ENCODE data around the gene SLC25A11.
"Not testable (repeated sequence)": the region's sequence is repeated elsewhere in the genome, so short reads cannot be mapped to it uniquely, and the experiment has no call there.

Gene SLC25A11

DNA sequence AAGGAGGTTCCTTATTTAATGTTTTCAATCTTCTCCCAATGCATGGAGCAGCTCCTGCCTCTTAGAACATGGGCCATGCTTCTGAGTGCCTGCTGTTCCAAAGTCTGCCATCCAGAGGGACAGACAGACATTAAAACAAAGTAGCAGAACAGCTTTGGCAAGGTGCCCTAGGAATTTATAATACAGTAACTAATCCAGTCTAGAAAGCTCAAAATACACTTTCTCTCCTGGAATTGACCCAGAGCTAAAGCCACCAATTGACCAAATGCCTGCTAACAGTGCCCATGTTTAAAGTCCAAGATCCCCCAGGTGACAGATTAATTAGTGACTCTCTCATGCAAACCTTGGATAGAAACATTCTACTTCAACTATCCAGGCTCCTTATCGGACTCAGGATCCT is 25.9 kb downstream of the SLC25A11 start:
- no peak for DNase-seq

DNA sequence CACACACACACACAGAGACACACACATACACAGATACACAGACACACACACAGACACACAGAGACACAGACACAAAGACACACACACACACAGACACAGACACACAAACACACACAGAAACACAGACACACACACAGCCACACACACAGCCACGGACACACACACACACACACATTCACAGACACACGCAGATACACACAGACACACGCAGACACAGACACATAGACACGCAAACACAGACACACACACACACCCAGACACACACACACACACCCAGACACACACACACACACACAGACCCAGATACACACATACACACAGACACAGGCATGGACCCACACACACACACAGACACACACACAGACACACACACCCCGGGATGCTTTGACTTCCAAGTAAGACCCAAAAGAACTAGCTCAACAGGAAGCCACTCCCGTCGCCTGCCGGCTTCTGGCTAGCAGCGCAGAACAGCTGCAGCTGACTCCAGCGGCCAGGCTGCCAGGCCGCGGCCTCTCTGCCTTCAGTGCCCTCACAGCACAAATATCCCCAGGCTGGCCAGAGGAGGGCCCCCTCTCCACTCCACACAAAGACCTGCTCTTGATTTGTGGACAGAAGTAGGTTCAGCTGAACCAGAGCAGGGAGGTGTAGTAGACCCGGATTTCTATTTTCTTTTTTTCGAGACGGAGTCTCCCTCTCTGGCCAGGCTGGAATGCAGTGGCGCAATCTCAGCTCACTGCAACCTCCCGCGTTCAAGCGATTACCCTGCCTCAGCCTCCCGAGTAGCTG is 30.9 kb downstream of the SLC25A11 start:
- peak; percentile 72 for DNase-seq

DNA sequence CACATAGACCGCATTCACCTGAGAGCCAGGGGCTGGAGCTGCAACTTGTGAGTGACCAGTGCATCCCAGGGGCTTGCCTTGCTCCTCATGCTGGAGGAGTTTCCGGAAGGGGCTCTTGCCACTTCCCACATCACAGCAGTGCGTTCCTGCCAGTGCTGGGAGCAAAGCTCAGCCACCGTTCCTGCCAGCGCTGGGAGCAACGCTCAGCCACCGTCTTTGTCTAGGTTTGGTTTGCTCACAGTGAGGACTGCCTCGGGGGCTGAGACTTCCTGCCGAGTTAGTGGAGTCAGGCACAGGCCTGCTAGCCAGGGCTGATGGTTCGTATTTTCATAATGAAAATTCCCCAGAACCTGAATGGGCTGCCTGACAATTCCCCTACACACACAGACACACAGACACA is 31.5 kb downstream of the SLC25A11 start:
- no peak for DNase-seq

DNA sequence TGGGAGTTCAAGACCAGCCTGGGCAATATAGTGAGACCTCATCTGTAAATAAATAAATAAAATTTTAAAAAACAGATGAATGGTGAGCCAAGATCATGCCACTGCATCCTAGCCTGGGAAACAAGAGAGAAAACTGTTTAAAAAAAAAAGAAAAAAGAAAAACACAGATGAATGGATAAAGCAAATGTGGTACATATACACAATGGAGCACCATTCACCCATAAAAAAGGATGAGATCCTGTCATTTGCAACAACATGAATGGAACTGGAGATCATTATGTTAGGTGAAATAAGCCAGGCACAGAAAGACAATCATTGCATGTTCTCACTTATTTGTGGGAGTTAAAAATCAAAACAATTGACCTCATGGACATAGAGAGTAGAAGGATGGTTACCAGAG is 33.2 kb downstream of the SLC25A11 start:
- not testable (repeated sequence) for DNase-seq

DNA sequence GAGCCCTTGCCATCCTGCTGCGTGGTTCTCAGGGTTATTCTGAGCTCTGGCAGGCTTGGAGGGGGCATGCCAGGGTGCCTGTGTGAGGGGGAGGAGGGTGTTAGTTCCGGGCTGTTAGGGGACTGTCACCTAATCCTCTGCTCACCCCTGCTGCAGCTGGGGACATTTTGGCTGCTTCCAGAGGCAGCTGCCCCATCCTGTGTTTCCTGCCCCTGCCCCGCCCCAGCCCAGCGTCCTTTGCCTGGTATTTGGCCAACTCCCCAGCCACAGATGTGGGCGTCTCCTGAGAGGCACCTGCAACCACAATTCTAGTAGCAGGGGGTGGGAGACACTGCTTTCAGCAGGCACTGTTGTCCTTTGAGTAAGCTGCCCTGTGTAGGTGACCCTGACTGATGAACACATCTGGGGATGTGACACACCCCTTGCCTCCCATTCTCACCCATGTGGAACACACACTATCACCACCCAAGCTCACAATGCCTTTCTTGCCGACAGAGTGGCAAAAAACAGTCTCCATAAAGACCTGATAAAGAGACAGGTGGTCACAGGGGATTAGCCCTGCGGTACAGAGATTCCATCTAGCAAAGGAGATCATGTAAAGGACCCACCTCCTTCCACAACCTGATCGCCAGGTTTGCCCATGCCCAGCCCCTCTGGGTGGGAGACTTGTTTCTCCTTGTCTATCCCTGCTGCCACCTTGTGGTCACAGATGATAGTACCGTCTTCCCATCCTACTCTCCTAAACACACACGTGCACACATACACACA is 36.6 kb downstream of the SLC25A11 start, which contains the start of gene CHRNE:
TSS of gene CHRNE (minus strand) at position 48 of the 768 bp plus-strand sequence. CDS start at position 13, 35 bp downstream.
- peak; percentile 81 for DNase-seq

DNA sequence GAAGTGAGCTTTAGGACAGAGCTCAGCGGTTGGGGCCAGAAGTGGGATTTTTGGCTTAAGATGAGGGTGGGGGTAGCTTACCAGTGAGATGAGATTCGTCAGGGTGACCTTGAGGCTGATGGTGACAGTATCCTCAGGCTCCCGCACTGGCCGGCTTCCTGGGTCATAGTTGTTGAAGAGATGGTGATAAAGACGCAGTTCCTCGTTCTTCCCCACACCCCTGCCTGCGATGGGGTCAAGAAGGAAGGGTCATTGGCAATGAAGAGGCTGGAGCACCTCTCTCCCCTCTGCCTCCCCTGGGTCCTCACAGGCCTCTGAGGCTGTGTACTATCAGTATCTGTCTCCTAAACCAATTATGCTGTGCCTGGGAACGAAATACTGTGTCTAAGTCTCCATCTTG is 37.3 kb downstream of the SLC25A11 start:
- DNase-seq, result no peak

DNA sequence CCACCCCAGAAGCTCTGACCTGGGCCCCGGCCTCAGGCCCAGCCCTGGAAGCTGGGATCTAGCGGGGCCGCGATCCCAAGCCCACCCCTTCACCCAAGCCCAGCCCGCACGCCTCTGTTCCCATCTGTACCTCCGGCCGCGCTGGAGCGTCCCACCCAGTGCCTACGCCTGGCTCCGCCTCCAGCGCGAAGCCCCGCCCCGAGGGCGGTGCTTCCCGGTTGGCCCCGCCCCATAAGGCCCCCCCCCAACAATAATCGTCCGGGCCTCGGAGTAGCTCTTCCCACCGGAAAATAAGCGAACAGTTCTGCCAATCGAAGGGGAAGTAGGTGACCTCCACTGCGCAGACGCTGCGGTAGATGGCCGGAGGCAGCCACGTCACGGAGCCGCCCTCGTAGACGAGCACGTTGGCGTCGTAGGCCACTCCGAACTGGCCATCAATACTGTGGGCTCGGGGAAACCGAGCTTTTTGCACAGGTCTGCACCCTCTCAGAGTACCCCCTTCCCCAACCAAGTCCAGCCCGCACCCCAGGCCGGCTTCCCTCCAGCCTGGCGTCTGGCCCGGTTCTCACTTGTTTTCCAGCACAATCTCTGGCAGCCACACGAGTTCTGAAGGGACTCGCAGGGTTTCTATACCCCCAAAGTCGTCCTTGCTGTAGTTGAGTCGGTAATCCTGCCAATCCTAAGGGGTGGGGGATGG is 38.0 kb downstream of the SLC25A11 start:
- peak in 1 of 2 donors; percentile 19 for DNase-seq

DNA sequence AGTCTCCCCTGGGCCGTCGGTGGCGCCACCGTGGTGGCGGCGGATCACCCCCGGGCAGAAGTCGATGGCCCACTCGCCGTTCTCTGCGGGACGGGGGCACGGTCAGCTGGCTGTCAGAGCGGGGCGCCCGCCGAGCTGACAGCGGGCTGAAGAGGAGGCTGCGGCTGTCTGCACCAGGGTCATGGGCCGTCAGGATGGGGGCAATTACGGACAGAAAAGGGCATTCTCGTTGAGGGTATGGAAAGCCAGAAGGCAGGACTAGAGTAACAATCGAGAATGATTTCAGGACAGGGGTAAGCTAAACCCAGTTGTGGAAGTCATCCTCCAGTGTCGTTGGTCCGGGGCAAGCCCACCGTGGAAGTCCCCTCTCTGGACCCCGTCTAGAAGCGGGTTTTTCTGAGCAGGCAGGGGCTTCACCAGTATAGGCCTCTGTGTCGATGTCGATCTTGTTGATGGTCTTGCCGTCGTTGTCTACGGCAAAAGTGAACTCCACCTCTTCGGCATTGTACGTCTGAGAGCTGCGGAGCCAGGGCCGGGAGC is 38.7 kb downstream of the SLC25A11 start:
- peak in 1 of 2 donors; percentile 19 for DNase-seq

DNA sequence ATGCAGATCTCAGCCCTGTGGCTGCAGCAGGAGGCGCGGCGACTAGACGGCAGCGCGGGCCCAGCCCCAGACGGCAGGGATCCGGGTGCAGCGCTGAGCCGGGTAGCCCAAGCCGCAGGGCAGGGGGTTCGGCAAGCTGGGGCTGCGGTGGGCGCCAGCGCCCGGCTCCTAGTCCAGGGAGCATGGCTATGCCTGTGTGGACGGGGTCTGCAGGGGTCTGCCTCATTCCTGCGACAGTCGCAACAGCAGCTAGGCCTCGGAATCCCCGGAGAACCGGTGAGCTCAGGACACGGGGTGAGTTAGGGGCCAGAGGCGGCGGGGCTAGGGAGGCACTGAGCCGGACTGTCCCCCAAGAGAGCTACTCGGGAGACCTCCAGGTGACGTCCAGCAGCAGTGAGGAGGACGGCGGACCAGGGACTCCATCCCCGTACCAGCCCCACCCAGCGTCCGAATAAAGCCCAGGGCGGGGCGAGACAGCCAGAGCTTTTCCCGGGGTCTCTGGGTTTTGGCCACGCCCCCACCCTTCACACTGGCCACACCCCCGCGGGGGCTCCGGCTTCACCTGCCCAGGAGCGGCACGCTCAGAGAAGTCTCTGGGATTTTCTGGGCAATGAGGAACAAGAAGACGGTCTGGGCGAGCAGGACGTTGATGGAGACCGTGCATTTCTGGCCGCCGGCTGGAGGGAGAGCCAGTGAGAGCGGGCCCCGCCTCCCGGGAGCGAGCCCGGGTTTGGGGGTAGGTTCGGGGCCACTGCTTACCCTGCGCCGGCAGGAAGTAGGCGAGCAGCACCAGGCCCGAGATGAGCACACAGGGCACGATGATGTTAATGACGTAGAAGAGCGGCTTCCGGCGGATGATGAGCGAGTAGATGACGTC is 39.4 kb downstream of the SLC25A11 start:
- DNase-seq, result peak; percentile 48 to 49

DNA sequence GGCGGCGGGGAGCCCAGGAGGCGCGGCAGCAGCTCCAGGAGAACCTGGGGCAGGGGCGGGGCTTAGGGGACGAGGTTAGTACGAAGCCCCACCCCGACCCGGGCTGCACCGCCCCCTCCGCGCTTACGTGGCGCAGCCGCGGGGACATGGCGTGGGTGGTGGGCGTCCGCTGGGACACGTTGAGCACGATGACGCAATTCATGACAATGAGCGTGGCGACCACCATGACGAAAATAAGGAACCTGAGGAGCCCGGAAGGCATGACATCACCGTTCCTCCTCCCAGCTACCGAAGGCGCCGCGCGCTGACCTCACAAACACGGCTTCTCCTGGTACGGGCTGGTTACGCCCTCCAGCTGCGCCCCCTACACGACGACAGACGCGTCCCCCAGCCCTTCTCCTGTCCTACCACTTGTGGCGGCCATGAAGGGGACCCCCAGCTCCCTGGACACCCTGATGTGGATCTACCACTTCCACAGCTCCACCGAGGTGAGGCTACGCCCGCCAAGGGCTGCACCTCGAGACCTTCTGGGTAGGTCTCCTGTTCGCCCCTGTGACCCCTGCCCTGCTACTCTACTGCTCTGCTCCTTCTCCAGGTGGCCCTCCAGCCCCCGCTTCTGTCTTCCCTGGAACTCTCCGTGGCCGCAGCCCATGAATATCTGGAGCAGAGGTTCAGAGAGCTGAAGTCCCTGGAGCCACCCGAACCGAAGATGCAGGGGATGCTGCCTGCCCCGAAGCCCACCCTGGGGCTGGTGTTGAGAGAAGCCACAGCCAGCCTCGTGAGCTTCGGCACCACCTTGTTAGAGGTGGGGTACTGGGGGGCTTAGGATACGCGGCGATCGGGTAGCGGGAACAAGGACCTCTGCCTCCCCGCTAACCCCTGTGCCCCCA is 40.3 kb downstream of the SLC25A11 start, which contains the start of gene C17orf107:
TSS of gene C17orf107 (plus strand) at position 196 of the 890 bp plus-strand sequence. CDS start at position 423, 227 bp downstream.
- peak; percentile 95 to 97 for DNase-seq

DNA sequence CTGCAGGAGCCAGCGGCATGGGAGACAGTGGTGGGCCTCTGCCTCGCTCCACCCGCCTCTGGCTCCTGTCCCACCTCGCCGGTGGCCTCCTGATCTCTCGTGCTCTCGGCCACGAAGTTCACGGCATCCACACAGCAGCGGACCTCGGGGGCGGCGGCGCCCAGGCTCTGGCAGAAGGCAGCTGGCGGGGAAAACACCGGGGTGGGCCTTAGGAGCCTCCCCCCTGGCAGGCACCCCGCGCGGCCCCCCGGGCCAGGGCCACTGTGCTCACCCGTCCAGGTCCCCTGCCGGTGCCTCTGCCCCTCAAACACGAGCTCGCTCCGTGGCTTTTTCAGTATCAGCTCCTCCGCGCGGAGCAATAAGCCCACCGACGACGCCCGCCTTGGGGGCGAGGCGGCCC is 40.9 kb downstream of the SLC25A11 start:
- no peak for DNase-seq

DNA sequence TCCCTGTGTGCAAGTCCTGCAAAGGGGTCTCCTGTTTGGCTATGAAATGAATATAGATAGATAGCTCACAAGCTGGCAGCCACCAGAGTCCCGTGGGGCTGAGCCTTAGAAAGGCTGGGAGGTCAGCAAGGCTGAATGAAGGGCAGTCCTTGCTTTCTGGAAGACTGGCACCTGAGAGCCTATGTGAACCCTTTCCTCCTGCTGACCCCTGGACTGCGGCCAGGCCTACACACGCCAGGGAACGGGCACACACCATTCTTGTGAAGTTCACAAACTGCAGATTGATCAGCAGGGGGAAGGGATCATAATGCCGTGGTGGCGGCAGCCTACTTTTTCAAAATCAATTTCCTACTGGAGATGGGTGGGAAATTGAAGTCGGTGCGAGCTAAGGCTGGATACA is 41.5 kb downstream of the SLC25A11 start:
- DNase-seq, result no peak

DNA sequence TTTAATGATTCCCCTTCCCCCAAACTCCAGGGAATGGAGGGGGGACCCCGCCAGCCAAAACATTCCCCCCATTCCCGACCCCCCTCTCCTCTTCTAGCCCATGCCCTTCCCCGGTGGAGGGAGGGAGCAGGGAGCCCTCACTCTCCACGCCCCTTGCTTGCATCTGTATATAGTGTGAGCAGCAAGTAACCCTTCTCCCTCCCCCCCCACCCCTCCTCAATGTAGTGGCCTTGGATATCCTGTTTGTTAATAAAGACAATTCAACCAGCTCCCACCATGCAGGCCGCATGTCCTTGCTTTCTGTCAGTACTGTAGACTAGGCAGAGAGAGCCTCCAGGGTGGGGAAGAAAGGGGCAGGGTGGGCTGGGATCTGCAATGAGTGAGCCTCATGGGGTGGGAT is 42.1 kb downstream of the SLC25A11 start:
- no peak for DNase-seq

DNA sequence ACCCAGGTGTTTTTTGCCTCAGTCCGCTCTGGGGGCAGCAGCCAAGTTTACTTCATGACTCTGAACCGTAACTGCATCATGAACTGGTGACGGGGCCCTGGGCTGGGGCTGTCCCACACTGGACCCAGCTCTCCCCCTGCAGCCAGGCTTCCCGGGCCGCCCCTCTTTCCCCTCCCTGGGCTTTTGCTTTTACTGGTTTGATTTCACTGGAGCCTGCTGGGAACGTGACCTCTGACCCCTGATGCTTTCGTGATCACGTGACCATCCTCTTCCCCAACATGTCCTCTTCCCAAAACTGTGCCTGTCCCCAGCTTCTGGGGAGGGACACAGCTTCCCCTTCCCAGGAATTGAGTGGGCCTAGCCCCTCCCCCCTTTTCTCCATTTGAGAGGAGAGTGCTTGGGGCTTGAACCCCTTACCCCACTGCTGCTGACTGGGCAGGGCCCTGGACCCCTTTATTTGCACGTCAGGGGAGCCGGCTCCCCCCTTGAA is 42.6 kb downstream of the SLC25A11 start:
- DNase-seq, result no peak

DNA sequence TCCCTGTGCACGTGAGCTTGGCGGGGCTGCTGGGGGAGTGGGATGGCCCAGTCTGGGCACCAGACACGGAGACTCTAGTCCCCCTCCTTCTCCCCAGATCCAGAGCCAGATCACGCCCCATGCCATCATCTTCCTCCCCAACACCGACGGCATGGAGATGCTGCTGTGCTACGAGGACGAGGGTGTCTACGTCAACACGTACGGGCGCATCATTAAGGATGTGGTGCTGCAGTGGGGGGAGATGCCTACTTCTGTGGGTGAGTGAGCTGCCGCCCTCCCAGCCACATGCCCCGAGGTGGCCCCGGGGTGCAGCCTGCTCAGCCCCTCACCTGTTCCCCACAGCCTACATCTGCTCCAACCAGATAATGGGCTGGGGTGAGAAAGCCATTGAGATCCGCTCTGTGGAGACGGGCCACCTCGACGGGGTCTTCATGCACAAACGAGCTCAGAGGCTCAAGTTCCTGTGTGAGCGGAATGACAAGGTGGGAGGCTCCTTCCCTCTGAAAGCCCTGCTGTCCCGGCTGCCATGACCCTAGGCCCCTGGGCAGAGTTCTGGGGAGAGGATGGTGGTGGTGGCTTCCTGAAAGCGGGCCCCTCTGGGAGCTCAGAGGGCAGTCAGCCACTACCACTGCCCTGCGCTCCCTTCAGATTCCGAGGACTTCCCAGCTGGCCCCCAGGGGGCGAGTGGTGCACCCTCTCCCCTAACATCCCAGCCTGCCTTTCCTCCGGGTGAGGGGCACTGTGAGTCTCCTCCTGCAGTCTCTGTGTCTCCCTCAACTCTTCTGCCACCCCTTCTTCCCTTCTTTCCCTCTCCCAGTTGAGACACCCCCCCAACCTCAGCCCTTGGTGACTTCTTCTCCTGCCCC is 43.3 kb downstream of the SLC25A11 start:
- DNase-seq, result no peak

DNA sequence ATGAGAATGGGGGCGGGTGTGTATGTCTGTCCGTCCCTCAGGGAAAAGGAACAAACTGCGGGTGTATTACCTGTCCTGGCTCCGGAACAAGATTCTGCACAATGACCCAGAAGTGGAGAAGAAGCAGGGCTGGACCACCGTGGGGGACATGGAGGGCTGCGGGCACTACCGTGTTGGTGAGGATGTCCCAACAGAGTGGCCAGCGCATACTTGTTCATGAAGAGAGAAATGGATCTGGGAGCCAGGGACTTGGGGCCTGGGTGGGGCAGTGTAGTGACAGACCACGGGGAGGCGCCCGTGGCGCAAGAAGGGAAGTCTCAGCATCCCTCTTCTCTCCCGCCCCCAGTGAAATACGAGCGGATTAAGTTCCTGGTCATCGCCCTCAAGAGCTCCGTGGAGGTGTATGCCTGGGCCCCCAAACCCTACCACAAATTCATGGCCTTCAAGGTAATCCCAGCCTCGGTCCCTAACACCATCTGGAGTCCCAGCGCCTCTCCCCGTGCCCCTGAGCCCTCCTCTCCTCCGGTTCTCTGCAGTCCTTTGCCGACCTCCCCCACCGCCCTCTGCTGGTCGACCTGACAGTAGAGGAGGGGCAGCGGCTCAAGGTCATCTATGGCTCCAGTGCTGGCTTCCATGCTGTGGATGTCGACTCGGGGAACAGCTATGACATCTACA is 44.1 kb downstream of the SLC25A11 start:
- DNase-seq, result no peak

DNA sequence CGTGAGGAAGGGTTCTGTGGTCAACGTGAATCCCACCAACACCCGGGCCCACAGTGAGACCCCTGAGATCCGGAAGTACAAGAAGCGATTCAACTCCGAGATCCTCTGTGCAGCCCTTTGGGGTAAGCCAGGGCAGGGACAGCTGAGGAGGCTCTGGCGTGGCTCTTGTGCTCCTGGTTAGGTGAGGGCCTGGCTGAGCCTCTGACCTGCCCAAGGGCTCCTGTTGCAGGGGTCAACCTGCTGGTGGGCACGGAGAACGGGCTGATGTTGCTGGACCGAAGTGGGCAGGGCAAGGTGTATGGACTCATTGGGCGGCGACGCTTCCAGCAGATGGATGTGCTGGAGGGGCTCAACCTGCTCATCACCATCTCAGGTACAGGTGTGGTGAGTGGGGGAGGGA is 44.7 kb downstream of the SLC25A11 start:
- DNase-seq, result no peak

DNA sequence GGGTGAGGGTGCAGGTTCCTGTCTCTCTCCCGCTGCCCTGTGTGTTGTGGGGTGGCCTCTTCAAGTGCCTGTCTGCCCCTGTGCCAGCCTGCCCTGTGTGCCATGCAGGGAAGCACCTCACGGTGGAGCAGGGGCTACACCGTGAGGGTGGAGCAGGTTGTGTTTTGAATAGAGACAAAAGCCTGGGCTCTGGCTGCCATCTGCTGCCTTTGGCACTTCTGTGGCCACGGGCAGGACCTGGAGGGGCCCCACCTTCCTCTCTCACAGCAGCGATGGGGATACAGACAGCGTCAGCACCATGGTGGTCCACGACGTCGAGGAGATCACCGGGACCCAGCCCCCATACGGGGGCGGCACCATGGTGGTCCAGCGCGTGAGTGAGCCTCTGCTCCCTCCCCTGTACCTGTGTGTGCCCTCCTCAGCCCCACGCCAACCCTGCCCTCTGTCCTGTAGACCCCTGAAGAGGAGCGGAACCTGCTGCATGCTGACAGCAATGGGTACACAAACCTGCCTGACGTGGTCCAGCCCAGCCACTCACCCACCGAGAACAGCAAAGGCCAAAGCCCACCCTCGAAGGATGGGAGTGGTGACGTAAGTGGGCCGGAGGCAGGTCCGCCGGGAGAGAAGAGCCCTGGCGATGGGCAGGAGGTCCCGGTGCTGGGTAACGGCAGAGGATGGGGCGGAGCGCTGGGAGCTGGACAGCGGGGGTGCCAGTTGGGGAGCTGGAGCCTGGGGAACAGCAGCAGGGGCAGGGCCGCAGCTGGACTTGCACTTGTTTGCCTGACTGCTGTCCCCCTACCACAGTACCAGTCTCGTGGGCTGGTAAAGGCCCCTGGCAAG is 45.9 kb downstream of the SLC25A11 start:
- no peak for DNase-seq
